ENCODE results near the gene LTBP3. TPM values are rescaled to one million over a fixed set of nuclear protein-coding genes. Genes with fewer than 3 reads are reported as not detected.

LTBP3 gene
- total and polyA plus RNA-seq, 2 of the 13 experiments (the other 11 are each of a cell fraction or from before 2014, with no cell fraction given): 12.2 to 68.1 TPM

- CTCF ChIA-PET (ENCODE audit: low intra/inter-chr PET ratio, low total read pairs): no interaction called here
- intact Hi-C loops (cut with micrococcal nuclease; ENCODE audit: unreplicated experiment): no loop called here
- TF ChIP-seq ZSCAN20 (CRISPR knock-in tag; IDR thresholded peaks at IDR 0.05; ENCODE audit: borderline replicate concordance) (peak; percentile 61; the same call in 1 of the 2 replicates), SP4 (CRISPR knock-in tag; IDR thresholded peaks at IDR 0.05) (peak; percentile 39; the same call in 1 of the 2 replicates), HCFC1 (IDR thresholded peaks at IDR 0.05; ENCODE audit: low read depth, low read length) (no peak), ZBTB37 (CRISPR knock-in tag; IDR thresholded peaks at IDR 0.05) (no peak), E2F1 (CRISPR knock-in tag; IDR thresholded peaks at IDR 0.05) (no peak), ZBTB10 (CRISPR knock-in tag; IDR thresholded peaks at IDR 0.05; ENCODE audit: borderline replicate concordance) (0 out of 2 replicates have a peak, but pooled peaks have one; percentile 20), ATF7-NPFF (CRISPR knock-in tag; IDR thresholded peaks at IDR 0.05; ENCODE audit: low read depth) (no peak), ZNF710 (CRISPR knock-in tag; IDR thresholded peaks at IDR 0.05; ENCODE audit: borderline replicate concordance) (no peak), SP140L (CRISPR knock-in tag; IDR thresholded peaks at IDR 0.05; ENCODE audit: borderline replicate concordance) (no peak), CBX2 (IDR thresholded peaks at IDR 0.05; ENCODE audit: low read depth, low read length) (no peak), CBX2 (CRISPR knock-in tag; IDR thresholded peaks at IDR 0.05; ENCODE audit: low read depth) (no peak), JDP2 (CRISPR knock-in tag; IDR thresholded peaks at IDR 0.05; ENCODE audit: borderline replicate concordance) (no peak), GATAD1 (CRISPR knock-in tag; IDR thresholded peaks at IDR 0.05) (no peak), ZNF639 (CRISPR knock-in tag; conservative IDR thresholded peaks at IDR 0.05) (no peak), RFXANK (CRISPR knock-in tag; IDR thresholded peaks at IDR 0.05) (no peak)
Measured at GRCh38 chr11:65524014-65524740, 34.0 kb downstream of the LTBP3 start.

More at GRCh38 chr11:65524014-65524740, 34.0 kb downstream of the LTBP3 start:
- H3K79me2 ChIP-seq (ENCODE audit: insufficient read depth, low read length): peaks cover 17% of the 10 kb centered on the region
- ATAC-seq (peak; percentile 74), FAIRE-seq (no peak), DNase-seq (ENCODE audit: low spot score) (no peak)
- in situ Hi-C loops (cut with HindIII; ENCODE audit: extremely low pct_ligation_motif_present, low pct_unique_long_range_greater_than_20kb): no loop called here
- POLR2A ChIA-PET: interaction anchor here (0.9 to 4.4 kb wide), 17 partner anchors 13 to 343 kb away, joined by 3 to 35 read pairs (median 6); partner anchors contain the start of genes CAPN1, MALAT1, NEAT1 and PCNX3
- WGBS (ENCODE audit: low lambda C conversion rate): under 1% methylated on average over 12 of the region's 12 CpGs
- H3K36me3 ChIP-seq (replicated peaks in 1 of 2; ENCODE audit: control insufficient read depth in 1 of 2, insufficient read depth in 2 of 2, low read length in 2 of 2): peaks cover 0 to 1% of the 10 kb centered on the region in 2 experiments; a peak in 1 of 5 replicates
- H3K27ac ChIP-seq (ENCODE audit: extremely low read length, insufficient read depth, low read length): peak overlapping the region; percentile 37
- H3K4me2 ChIP-seq (ENCODE audit: low read depth, low read length): peak overlapping the region; percentile 96
- no peaks in the 10 kb centered on the region; a peak in 1 of 5 replicates for H3K27me3 ChIP-seq (ENCODE audit: control insufficient read depth in 1 of 2, insufficient read depth in 2 of 2, low read length in 2 of 2)
- H4K20me1 ChIP-seq (ENCODE audit: insufficient read depth, low read length): no peaks in the 10 kb centered on the region
- peaks cover 64% of the 10 kb centered on the region for H3K4me1 ChIP-seq (ENCODE audit: insufficient read depth, low read length)
- peak overlapping the region; percentile 65 for H3K9ac ChIP-seq (ENCODE audit: insufficient read depth, low read depth, low read length)
- H2AFZ ChIP-seq (ENCODE audit: low read length): no peak overlapping the region
- no peaks in the 10 kb centered on the region for H3K9me3 ChIP-seq (ENCODE audit: low read length)
- peak overlapping the region; percentile 60 to 77 (median 63) for H3K4me3 ChIP-seq (replicated peaks in 1 of 3; ENCODE audit: insufficient read depth in 1 of 3, low read depth in 2 of 3, low read length in 3 of 3)
- no TSS peak for BruUV-seq (replicated peaks)
